HG03025 (cell line): ENCODE data around the gene STARD10.

ENCODE experiments used
- ATAC-seq: cut with Tn5 transposase; IDR thresholded peaks from one replicate; pipeline ENCODE4 v1.9.1; 2021; ENCODE audit warnings: mild to moderate bottlenecking, moderate library complexity; ENCODE audit not compliant: unreplicated experiment, low FRiP score

The STARD10 gene

DNA sequence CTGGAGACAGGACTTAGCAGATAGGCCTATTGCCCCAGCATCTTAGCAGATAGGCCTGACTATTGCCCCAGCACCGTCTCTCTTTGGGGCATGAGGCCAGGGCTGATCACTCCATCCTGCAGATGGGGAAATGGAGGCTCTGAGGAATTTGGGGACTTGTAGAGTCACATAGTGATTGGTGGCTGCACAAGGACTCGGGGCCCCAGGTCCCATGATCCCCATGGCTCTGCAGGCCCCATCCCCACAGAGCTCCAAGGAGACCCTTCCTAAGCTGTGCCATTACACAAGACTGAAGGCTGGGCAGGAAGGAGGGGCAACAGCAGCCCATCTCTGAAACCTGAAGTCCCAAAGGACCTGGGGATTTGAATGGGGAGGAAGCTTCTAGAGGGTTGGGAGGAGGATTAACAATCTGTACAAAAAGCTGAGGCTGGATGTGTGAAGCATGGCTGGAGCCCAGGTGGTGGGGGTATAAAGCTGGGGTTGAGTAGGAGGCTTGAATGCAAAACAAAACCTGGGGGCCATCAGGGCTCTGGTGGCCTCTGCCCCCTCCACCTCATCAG is 43.2 kb downstream of the STARD10 start:
- ATAC-seq: no peak

DNA sequence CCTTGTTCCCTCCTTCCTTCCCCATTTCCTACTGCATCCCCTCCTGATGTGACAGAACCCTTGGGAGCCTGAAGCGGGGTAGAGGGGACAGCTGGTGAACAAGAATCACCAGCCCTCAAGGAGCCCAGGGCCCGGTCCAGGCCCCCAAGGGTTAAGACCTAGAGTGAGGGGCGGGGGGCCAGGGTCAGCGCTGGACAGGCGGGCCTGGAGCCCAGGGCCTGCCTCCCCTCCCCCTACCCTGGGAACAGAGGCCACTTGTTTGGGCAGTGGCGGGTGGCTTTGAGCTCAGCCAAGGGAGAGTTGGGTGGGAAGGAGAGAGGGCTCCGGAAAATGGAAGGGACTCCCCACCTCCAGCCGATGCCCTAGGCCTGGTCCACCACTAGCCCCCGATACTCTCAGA is 43.8 kb downstream of the STARD10 start:
- no peak for ATAC-seq

DNA sequence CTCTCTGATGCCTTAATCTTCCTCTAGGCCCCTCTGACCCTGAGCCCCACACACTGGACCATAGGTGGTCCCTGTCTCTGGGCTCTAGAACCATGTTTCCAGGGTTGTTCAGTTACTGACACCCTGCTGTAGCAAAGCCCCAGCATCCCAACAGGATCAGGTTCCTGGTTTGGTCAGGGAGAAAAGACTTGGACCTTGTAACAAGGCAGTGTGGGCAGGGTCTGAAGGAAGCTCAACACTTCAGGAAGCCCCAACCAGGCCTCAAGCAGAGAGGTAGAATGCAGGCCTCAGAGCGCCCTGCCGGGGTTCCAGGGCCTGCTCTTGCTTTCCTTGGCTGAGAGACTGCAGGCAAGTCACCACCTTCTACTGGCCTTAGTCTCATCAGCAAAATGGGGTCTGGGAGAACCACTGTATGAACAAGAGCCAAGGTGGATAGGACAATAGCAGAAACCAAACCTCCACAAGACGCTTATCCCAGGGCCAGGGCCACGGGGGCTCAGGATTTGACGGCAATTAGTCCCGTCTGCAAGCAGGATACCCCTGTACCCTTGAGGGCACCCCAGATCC is 46.5 kb downstream of the STARD10 start:
- no peak for ATAC-seq

DNA sequence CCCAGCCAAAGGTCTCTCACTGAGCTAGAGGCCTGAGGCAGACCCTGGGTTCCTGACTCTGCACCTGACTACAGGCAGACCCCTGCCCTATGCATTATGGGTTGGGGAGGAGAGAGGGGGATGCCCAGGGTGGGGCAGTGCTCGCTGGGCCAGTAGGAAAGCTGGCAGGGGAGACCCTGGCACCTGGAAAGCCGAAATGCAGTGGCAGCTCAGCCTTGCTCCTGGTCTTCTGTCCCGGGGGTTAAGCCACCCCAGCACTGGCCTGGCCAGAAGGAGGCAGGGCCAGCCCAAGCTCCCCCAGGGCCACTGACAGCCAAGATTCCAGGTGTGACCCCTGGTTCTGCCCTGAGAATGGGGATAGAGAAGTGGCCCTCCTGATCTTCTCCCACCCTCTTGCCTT is 47.0 kb downstream of the STARD10 start:
- no peak for ATAC-seq

DNA sequence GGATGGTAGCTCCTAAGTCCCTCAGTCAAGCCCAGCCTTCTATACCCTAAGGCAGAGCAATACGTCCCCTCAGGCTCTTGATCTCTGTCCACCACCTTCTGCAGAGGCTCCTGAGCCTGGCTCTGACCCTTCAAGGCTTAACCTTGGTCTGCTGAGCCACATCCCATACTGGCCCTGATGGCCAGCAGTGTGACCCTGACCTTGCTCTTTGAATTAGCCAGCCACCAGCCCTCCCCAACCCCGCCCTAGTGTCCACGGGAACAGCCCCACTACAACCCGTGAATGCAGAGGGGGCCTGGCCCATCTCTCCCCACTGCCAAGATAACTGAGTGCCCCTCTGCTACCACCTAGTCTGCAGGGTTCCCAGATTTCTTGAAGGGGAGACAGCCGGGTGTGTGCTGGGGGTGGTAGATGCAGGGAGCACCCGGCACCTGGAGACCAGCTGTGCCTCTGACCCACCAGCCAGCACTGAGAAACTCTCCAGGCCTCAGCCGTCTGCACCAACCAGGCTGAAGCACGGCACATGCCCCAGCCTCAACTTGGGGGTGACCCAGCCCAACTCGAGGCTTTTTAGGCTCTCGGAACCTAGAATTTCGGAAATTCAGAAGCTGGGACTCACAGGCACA is 47.8 kb downstream of the STARD10 start:
- ATAC-seq: no peak

DNA sequence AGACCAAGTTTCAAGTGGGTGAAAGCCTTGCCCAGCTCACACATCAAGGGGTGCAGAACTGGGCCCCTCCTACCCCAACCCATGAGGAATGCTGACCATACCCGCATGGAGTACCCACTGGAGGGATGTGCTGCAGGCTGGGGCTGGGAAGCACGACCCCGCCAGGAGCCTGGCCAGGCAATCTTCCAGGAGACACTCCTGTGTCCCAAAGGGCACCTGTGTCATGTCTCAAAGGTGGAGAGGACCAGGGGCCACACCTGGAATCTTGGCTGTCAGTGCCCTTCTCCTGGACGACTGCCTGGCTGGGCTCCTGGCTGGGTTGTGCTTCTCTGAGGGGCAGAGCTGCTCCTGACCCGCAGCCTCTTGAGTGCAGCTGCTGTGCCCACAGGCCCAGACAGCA is 48.3 kb downstream of the STARD10 start:
- no peak for ATAC-seq

DNA sequence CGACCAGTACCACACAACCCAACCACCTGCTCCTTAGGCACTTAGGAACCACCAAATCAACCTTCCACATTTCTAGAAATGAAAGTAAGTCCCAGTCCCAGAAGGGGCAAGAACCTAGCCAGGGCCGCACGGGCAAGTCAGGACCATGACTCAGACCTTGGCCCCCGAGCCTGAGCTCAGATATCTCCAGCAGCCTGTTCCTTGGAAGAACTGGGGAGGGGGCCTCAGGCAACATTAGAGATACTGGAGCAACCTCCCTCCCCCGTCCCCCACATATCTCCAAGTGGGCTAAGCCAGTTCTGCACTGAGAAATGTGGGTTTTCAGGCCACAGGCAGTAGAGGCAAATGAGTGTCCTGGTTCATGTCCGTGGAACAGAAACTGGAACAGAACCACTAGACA is 49.4 kb downstream of the STARD10 start:
- ATAC-seq: no peak

DNA sequence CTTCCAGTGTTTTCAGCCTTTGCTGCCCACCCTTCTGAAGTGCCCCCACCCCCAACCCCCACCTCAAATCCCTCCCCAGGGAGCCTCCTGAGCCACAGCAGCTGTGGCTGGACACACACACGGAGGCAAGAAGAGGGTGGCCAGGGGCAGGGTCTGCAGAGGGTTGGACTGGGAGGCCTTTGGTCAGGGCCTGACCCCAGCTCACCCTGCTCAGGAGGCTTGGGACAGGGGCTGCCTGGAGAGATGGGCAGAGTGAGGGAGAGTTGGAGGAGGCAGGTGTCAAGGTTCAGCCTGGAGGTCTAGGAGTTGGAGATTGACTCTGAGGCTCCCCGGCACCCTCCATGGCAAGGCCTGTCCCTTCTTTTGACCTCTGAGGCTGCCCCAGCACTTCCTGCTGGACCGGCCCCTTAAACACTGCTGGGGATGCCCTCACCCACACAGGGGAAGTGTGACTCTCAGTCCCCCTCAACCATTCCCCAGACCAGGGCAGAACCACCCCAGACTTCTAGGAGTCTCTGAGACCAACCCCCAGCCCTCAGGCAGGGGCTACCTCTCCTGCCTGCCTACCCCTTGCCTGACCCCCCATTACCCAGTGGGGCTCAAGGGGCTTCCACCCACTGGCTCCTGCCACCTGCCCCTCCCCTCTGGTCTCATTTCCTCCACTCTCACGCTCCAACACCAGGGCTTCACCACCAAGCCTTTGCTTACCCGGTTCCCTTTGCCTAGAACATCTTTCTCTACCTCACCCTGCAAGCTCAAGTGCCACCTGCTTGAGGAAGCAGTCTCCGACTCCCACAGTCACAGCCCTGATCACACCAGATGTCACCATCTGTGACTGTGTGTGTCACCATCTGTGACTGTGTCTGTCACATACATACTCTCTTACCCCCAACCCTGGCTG is 50.3 kb downstream of the STARD10 start:
- no peak for ATAC-seq

DNA sequence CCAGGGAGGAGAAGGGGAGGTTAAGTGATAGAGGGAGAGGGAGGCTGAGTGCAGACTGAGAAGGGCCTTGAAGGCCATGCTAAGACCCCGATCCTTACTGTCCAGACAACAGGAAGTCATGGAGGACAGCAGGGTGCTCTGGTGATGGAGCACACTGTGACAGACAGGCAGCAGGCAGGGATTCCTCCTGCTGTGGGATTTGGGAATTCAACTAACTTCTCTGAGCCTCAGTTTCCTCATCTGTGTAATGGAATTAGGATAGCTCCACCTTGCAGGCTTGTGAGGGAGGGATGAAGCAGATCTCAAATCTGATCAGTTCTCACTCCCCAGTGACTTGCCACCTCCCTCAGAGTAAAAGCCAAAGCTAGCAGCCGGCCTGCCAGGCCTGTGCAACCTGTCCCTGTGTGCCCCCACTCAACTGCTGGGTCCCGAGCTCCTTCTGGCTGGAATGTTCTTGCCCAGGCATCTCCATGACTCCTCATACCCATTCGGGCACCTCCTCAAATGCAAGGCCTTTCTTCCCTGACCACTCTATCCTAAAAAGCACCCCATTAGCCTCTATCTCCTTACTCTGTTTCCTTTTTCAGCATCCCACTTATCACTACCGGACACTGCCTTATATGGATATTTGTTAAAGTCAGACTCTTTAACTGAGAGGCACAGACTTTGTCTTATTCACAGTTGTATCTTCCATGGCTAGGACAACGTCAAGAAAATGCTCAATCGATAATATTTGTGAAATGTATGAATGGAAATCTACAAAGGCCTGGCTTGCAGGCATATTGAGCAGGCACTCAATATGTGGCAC is 51.1 kb downstream of the STARD10 start:
- ATAC-seq: no peak

DNA sequence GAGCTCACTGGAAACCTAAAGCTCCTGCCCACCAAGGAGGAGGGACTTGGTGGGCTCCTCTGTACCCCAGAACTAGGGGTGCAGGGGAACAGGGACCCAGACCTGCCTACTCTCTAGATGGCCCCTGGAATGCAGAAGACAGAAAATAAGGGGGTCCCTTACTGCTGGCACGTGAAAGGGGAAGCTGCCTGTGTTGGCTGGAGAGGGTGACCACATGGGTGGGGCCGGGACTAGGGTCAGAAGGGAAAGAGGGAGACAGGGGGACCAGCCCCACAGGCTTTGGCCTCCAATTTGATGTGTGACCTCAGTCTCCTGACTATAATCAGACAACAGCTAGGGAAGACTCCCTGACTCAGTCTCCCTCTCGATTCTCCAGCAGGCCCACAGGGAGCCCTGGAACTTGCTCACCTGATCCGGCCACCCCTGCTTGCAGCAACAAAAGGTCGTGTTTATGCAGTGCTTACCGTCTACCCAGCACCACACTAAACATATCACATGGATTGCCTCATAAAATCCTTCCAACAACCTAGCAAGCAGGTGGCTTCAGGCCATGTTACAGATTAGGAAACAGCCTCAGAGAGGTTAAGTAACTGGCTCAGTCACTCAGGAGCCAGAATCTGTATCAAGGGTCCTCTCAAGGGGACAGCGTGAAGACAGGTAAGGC is 51.9 kb downstream of the STARD10 start:
- no peak for ATAC-seq

DNA sequence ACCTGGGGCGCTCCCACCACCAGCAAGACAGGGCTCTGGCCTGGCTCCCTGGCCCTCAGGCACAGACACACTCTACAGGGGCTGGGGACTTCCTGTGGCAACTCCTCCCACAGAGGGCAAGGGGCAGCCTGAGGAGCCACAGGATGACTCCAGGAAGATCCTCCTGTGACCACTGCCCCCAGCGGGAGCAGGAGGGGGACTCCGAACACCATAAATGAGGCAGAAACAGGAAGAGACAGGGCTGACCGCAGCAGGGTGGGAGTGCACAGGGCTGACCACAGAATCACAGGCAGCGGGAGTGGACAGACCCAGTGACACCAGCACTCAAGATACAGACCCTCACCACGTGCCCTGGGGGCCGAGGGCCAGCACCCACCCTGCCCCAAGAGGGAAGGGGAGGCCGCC is 52.4 kb downstream of the STARD10 start:
- no peak for ATAC-seq

DNA sequence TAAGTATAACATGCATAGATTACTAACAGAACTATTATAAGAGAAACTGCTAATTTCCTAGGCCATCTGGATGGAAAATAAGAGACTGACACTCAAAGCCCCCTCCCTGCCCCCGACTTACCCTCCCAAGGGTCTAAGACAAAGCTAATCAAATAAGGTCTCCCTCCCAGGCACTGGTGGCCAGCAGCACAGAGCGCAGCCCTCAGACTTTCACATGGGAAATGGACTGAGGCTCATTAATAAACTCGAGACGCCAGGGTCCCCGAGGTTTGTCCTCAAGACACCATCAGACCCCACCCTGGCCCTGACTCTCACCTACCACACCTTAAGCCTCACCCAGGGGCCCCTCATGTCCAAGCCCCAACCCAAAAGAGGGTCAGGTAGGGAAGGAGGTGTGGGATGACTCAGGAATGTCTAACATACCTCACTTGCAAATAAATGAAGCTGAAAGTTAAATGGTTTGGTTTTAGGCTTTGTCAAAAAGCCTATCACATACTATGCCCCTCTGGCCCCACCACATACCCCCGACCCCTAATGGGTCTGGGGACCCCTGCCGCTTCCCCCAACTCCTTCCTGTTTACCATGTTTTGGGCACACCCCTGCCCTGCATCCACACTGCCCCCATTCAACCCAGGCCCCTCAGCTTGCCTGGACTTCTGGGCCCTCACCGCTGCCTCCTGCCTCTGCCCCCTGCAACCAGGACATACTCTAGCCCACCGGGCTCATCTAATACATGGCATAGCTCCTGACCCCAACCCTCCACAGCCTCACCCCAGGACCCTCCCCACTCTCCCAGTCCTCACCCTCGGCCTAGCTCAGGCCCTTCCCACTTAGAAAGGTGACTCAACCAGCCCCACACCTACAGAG is 53.1 kb downstream of the STARD10 start:
- ATAC-seq: no peak

DNA sequence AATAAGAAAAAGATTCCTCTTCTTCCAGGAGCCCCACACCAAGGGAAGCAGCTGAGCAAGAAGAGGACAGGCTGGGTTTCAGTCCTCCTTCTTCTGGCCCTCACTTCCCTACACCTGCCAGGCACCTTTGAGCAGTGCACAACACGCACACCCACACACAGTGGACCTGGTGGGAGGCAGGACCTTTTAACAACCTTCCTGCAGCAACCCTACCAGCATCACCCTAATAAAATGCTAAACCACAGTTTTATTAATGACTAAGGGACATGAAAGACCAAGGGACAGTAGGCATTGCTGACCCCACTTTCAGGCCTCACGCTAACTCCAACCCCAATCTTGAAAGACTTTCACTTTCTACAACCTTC is 53.8 kb downstream of the STARD10 start:
- ATAC-seq: no peak

DNA sequence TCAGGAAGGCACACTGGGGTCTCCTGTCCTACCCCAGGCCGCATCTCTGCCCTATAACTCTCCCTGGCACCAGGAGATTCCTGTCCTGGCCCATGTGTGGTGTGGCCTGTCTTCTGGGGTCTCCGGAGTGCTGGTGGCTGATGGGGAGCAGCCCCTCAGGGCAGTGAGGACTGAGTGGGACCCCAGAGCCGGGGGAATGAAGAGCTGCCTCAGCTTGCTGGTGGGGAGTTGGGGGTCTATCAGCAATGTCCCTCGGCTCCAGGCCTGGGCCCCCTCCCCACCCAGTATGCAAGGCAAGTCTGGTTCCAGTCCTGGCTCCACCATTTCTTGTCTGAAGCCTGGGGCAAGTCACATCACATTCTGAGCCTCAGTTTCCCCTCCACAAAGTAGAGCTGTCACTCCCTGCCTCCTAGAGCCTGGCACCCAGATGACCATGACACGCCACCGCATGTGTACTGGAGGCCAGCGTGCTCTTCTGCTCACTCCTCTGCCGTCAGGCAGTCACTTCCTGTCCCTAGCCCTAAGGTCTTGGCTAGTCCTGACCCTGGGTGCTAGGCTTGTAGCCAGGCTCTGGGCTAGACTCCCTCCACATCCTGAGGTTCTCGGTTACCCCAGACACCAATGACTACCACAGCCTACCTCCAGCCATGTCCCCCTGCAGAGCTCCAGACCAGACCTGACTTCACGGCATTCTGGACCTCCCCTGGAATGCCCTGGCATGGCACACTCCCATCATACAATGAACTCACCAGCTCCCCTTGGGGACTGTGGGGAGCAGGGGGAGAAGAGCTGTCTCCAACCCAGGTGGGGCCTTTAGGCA is 54.4 kb downstream of the STARD10 start:
- no peak for ATAC-seq

DNA sequence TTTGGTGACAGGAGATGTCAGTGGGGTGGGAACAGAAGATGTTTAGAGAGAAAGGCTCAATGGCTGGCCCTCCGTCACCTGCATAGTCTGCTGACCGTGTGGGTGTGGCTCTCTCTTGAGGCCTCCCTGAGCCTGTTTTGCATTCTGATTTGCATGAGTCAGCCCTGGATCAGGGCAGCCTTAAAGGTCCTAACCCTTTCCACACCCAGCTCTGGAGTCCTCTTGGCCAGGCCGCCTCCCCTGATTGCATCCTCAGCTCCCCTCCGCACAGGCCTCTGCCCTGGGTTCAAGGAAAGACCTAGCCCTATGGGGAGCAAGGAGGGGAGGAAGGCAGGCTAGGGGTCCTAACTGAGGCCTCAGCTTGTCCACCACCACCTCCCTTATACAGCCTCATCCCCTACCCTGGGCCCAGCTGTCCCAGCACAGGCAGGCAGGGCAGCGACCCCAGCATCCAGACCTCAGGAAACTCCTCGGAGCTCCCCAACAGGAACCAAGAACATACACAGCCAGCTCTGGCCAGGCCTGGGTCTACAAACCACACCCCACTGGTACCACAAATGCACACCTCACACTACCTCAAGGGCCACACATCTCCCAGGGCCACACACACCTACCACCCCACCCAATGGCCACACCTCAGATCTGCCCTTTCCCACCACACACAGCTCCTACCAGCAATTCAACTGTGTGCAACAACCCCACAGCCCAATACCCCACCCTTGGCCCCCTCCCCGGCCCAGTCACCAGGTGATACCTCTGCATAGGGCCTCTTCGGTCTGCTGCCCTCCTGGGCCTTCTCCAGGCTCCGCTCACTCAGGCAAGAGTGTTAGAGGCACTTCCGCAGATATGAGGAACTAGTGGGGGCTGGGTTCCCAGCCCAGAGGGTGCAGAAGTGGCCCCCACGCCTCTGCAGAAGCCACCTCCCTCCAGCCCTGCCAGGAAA is 55.4 kb downstream of the STARD10 start:
- no peak for ATAC-seq

DNA sequence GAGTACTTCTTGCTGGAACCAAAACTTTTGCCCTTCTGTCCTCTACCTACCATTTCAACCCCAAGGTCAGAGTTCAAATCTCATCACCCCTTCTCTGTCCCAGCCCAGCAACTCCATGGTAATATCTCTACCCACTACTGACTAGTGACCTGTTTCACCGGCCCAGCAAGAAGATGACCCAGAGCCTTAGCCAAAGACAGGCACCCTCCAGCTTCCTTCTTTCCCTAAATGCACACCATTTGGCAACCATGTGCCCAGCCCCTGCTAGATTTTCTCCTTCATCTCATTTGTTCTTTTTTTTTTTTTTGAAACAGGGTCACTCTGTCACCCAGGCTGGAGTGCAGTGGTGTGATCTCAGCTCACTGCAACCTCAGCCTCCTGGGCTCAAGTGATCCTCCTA is 56.5 kb downstream of the STARD10 start:
- no peak for ATAC-seq

DNA sequence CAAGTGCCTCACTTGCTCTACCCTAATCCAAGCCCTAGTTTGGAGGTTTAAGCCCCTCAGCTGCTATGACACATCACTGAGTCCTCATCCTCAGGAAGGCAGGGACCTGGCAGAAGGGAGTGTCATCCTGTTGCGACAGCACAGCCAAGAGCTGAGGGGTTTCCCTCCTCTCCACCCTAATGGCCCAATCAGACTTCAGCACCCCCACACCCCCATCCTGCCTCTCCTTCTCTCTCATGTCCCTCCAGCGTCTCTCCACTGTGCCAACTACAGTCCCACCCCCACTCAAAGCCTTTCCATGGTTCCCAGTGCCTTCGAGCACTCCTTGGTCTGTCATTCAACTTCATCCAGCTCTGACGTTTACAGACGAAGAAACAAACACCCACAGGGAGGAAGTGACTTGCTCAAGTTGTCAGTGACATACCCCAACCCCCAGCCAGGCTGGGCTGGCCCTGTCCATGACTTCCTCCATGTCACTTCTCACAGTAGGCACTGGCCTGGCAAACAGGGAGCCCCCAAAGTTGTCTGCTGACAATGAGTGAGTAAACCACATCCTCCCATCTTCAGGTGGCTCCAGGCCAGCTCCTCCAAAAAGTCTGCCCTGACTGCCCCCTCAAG is 57.3 kb downstream of the STARD10 start:
- no peak for ATAC-seq
